Neuronal stem cell (in vitro differentiated cells): ENCODE results near the gene SRSF7.

Experiments
- DNase-seq: peaks from one replicate; pipeline ENCODE4 v3.0.0-alpha.2; 2013; ENCODE audit warnings: low spot score
- H2AFZ ChIP-seq: one replicate; pipeline ENCODE4 v1.6.1; 2013; ENCODE audit warnings: mild to moderate bottlenecking, low read length, inconsistent platforms
- H2AK5ac ChIP-seq: 2 replicates; pipeline ENCODE4 v1.6.1; 2013; ENCODE audit warnings: low read depth, mild to moderate bottlenecking, inconsistent platforms, low read length, moderate library complexity, mixed read lengths
- H2BK120ac ChIP-seq: 2 replicates; pipeline ENCODE4 v1.6.1; 2013; ENCODE audit warnings: low read depth, mild to moderate bottlenecking, inconsistent platforms, low read length, moderate library complexity, mixed read lengths
- H2BK12ac ChIP-seq: one replicate; pipeline ENCODE4 v1.6.1; 2013; ENCODE audit warnings: low read length, inconsistent platforms
- H2BK15ac ChIP-seq: 2 replicates; pipeline ENCODE4 v1.6.1; 2013; ENCODE audit warnings: mild to moderate bottlenecking, low read length, inconsistent platforms, mixed read lengths
- H2BK5ac ChIP-seq: one replicate; pipeline ENCODE4 v1.6.1; 2013; ENCODE audit warnings: inconsistent platforms, mild to moderate bottlenecking, low read length, moderate library complexity
- H3K14ac ChIP-seq: one replicate; pipeline ENCODE4 v1.6.1; 2013; ENCODE audit warnings: low read length, inconsistent platforms
- H3K18ac ChIP-seq: 2 replicates; pipeline ENCODE4 v1.6.1; 2013; ENCODE audit warnings: low read length, inconsistent platforms
- H3K23ac ChIP-seq: 2 replicates; pipeline ENCODE4 v1.6.1; 2013; ENCODE audit warnings: low read depth, mild to moderate bottlenecking, mixed read lengths, low read length, inconsistent platforms; ENCODE audit not compliant: poor library complexity
- H3K27ac ChIP-seq: replicated peaks from 3 replicates; pipeline ENCODE4 v1.5.1; 2013; ENCODE audit warnings: low read length, inconsistent platforms
- H3K27me3 ChIP-seq, 3 experiments: 2 replicates each; pipeline ENCODE4 v1.6.1; 2013; ENCODE audit warnings: low read length in 3 of 3, mild to moderate bottlenecking in 2 of 3, inconsistent platforms in 1 of 3, low read depth in 1 of 3, mixed read lengths in 1 of 3, moderate library complexity in 1 of 3; ENCODE audit not compliant: control insufficient read depth in 3 of 3, insufficient read depth in 3 of 3
- H3K36me3 ChIP-seq, 2 donors: replicated peaks in 1 of 2; 2 replicates each; pipeline ENCODE4 v1.6.1; 2013; ENCODE audit warnings: low read length in 2 of 2; ENCODE audit not compliant: control insufficient read depth in 2 of 2, insufficient read depth in 2 of 2
- H3K4ac ChIP-seq: 2 replicates; pipeline ENCODE4 v1.6.1; 2013; ENCODE audit warnings: inconsistent platforms, mild to moderate bottlenecking, low read length, moderate library complexity
- H3K4me1 ChIP-seq, 2 donors: 1 replicate in 1 of 2; 2 replicates in 1 of 2; pipeline ENCODE4 v1.6.1; 2013; ENCODE audit warnings: low read length in 2 of 2, low read depth in 1 of 2; ENCODE audit not compliant: control insufficient read depth in 2 of 2, insufficient read depth in 1 of 2
- H3K4me2 ChIP-seq: one replicate; pipeline ENCODE4 v1.6.1; 2013; ENCODE audit warnings: mild to moderate bottlenecking, low read length, inconsistent platforms; ENCODE audit not compliant: insufficient read depth, poor library complexity, severe bottlenecking
- H3K4me3 ChIP-seq, 2 donors: 2 replicates each; pipeline ENCODE4 v1.5.1; 2013; ENCODE audit warnings: low read length in 2 of 2, mild to moderate bottlenecking in 2 of 2, inconsistent platforms in 1 of 2, moderate library complexity in 1 of 2
- H3K79me1 ChIP-seq: one replicate; pipeline ENCODE4 v1.6.1; 2013; ENCODE audit warnings: low read depth, mild to moderate bottlenecking, inconsistent platforms, low read length, moderate library complexity
- H3K9ac ChIP-seq: one replicate; pipeline ENCODE4 v1.6.1; 2013; ENCODE audit warnings: mild to moderate bottlenecking, low read depth, low read length, inconsistent platforms; ENCODE audit not compliant: poor library complexity
- H3K9me3 ChIP-seq, 2 donors: replicated peaks in 1 of 2; 2 replicates each; pipeline versions ENCODE3 to v1.6.1; 2013; ENCODE audit warnings: low read length in 2 of 2, mild to moderate bottlenecking in 2 of 2, inconsistent platforms in 1 of 2, low read depth in 1 of 2, mixed read lengths in 1 of 2, moderate library complexity in 1 of 2; ENCODE audit not compliant: control insufficient read depth in 2 of 2, insufficient read depth in 1 of 2
- H4K8ac ChIP-seq: one replicate; pipeline ENCODE4 v1.6.1; 2013; ENCODE audit warnings: low read depth, mild to moderate bottlenecking, inconsistent platforms, low read length, moderate library complexity
- H4K91ac ChIP-seq: one replicate; pipeline ENCODE4 v1.6.1; 2013; ENCODE audit warnings: low read length, low read depth, mild to moderate bottlenecking, inconsistent platforms; ENCODE audit not compliant: poor library complexity
- WGBS, 2 donors: extraction: QIAGEN DNeasy Blood & Tissue Kit; methylation state at CpG; one replicate each; pipeline ENCODE4 v1.1.7; 2013; ENCODE audit warnings: missing lambda C conversion rate in 2 of 2, mixed read lengths in 1 of 2; ENCODE audit not compliant: insufficient read length in 2 of 2, insufficient replicate concordance in 1 of 2; ENCODE audit errors: extremely low coverage in 2 of 2; 5-methylcytosine and 5-hydroxymethylcytosine counted together

The SRSF7 gene

GRCh38 chr2:38771632-38772031, 20.5 kb upstream of the SRSF7 start:
- no CpG with 5 or more reads among the region's 5 CpGs for WGBS, 2 donors
- Histone ChIP-seq H4K8ac (no peak overlapping the region), H3K4me2 (no peak overlapping the region), H3K36me3 (no peaks in the 10 kb centered on the region), H3K9ac (no peak overlapping the region), H2BK15ac (no peak overlapping the region), H3K4me1 (no peaks in the 10 kb centered on the region), H3K27ac (no peak overlapping the region), H4K91ac (no peak overlapping the region), H2BK5ac (no peak overlapping the region), H3K18ac (no peak overlapping the region), H3K27me3 (peaks cover 0 to 4% (median 3%) of the 10 kb centered on the region in 3 experiments), H3K14ac (no peak overlapping the region), H2BK120ac (no peak overlapping the region), H2AFZ (peak overlapping the region; percentile 55), H3K9me3 (no peaks in the 10 kb centered on the region), H2AK5ac (no peak overlapping the region), H3K23ac (no peak overlapping the region), H2BK12ac (no peak overlapping the region), H3K4me3 (no peak overlapping the region), H3K4ac (no peak overlapping the region), H3K79me1 (peaks cover 2% of the 10 kb centered on the region)
- DNase-seq = no peak

DNA sequence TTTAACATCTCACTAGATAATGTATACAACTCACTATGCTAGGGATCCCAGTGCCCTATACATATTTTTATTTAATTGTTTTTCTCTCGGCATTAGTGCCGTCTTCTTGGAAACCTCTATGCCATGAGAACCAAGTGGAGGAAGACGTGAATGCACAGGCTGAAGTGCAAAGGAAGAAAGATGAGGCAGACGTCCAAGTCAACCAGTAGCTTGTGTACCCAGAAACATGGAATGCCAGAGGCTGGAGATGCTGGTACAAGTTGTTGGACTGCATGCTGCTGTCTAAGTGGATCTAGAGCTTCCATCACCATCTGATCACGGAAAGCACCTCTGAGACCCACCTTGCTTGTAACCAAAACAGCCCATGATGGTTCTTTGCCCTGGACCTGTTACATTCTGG, 14.4 kb upstream of the SRSF7 start:
- no peak overlapping the region for H3K14ac ChIP-seq
- WGBS, 2 donors = no CpG with 5 or more reads among the region's 5 CpGs

GRCh38 chr2:38765149-38765548, 14.0 kb upstream of the SRSF7 start:
- no peak for DNase-seq
- H4K8ac ChIP-seq = no peak overlapping the region
- H2BK120ac ChIP-seq = no peak overlapping the region
- no CpG with 5 or more reads among the region's 4 CpGs for WGBS, 2 donors
- no peak overlapping the region for H3K9ac ChIP-seq
- no peak overlapping the region for H3K4me2 ChIP-seq
- peaks cover 0 to 16% (median 0%) of the 10 kb centered on the region in 3 experiments for H3K27me3 ChIP-seq
- no peak overlapping the region for H3K23ac ChIP-seq
- H3K4ac ChIP-seq = no peak overlapping the region
- H3K14ac ChIP-seq = no peak overlapping the region
- no peaks in the 10 kb centered on the region for H3K36me3 ChIP-seq
- H3K9me3 ChIP-seq = no peaks in the 10 kb centered on the region
- H2BK5ac ChIP-seq = no peak overlapping the region
- H3K4me1 ChIP-seq = no peaks in the 10 kb centered on the region
- H3K79me1 ChIP-seq = no peaks in the 10 kb centered on the region
- no peak overlapping the region for H2AFZ ChIP-seq
- no peak overlapping the region for H3K4me3 ChIP-seq
- H2BK12ac ChIP-seq = no peak overlapping the region
- H2BK15ac ChIP-seq = no peak overlapping the region
- no peak overlapping the region for H2AK5ac ChIP-seq
- no peak overlapping the region for H3K27ac ChIP-seq
- H4K91ac ChIP-seq = no peak overlapping the region
- H3K18ac ChIP-seq = no peak overlapping the region

More for the DNA sequence above, 14.4 kb upstream of the SRSF7 start:
- Histone ChIP-seq H2AK5ac (no peak overlapping the region), H3K18ac (no peak overlapping the region), H2BK5ac (no peak overlapping the region), H3K79me1 (no peaks in the 10 kb centered on the region), H2BK15ac (no peak overlapping the region), H3K36me3 (no peaks in the 10 kb centered on the region), H3K4ac (no peak overlapping the region), H4K8ac (no peak overlapping the region), H3K4me1 (no peaks in the 10 kb centered on the region), H3K9ac (no peak overlapping the region), H3K9me3 (no peaks in the 10 kb centered on the region), H3K4me2 (no peak overlapping the region), H3K27me3 (peaks cover 0 to 19% (median 0%) of the 10 kb centered on the region in 3 experiments), H3K4me3 (no peak overlapping the region), H2AFZ (no peak overlapping the region), H3K23ac (no peak overlapping the region), H3K27ac (no peak overlapping the region), H2BK12ac (no peak overlapping the region), H4K91ac (no peak overlapping the region), H2BK120ac (no peak overlapping the region)
- no peak for DNase-seq

GRCh38 chr2:38763728-38764127, 12.6 kb upstream of the SRSF7 start:
- no CpG with 5 or more reads among the region's 4 CpGs for WGBS, 2 donors
- no peak for DNase-seq
- peaks cover 0 to 14% (median 0%) of the 10 kb centered on the region in 3 experiments for H3K27me3 ChIP-seq
- H2AK5ac ChIP-seq = no peak overlapping the region
- no peak overlapping the region for H3K14ac ChIP-seq
- no peaks in the 10 kb centered on the region for H3K36me3 ChIP-seq
- no peak overlapping the region for H2BK12ac ChIP-seq
- H3K4me3 ChIP-seq = no peak overlapping the region
- H4K8ac ChIP-seq = no peak overlapping the region
- no peaks in the 10 kb centered on the region for H3K4me1 ChIP-seq
- H3K4ac ChIP-seq = no peak overlapping the region
- no peak overlapping the region for H3K9ac ChIP-seq
- no peak overlapping the region for H3K27ac ChIP-seq
- H3K79me1 ChIP-seq = no peaks in the 10 kb centered on the region
- H4K91ac ChIP-seq = no peak overlapping the region
- no peak overlapping the region for H3K4me2 ChIP-seq
- no peak overlapping the region for H2BK15ac ChIP-seq
- no peak overlapping the region for H2BK120ac ChIP-seq
- no peak overlapping the region for H2AFZ ChIP-seq
- no peak overlapping the region for H3K18ac ChIP-seq
- H2BK5ac ChIP-seq = no peak overlapping the region
- H3K9me3 ChIP-seq = no peaks in the 10 kb centered on the region
- H3K23ac ChIP-seq = no peak overlapping the region
